Measurements from ENCODE around the gene HNRNPD. TPM values are rescaled to one million over a fixed set of nuclear protein-coding genes. Genes with fewer than 3 reads are reported as not detected.

HNRNPD gene
- total and polyA plus RNA-seq, 2 of the 13 experiments (the other 11 are each of a cell fraction or from before 2014, with no cell fraction given): 64.0 to 69.7 TPM

DNA sequence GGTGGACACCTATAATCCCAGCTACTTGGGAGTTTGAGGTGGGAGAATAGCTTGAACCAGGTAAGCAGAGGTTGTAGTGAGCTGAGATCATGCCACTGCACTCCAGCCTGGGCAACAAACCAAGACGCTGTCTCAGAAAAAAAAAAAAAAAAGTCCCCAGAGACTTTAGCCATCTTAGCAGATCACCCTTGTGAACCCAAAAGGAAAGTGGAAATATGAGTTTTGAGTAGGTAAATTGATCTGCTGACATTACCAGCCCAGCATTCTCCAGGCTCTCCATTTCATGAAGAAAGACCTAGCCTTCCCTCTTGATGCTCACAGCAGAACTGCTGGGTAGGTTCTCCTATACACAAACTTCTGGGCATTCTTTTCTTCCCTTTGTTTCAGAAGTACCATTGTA lies 24.5 kb upstream of the HNRNPD start:
- intact Hi-C loops (cut with micrococcal nuclease; ENCODE audit: unreplicated experiment) (no loop called here), in situ Hi-C loops (cut with HindIII; ENCODE audit: extremely low pct_ligation_motif_present, low pct_unique_long_range_greater_than_20kb) (no loop called here)
- no TSS peak for BruUV-seq (replicated peaks)
- Histone ChIP-seq H3K27ac (ENCODE audit: extremely low read length, insufficient read depth, low read length) (no peak overlapping the region), H4K20me1 (ENCODE audit: insufficient read depth, low read length) (no peaks in the 10 kb centered on the region), H3K4me2 (ENCODE audit: low read depth, low read length) (no peak overlapping the region), H3K4me1 (ENCODE audit: insufficient read depth, low read length) (peaks cover 12% of the 10 kb centered on the region), H3K79me2 (ENCODE audit: insufficient read depth, low read length) (no peaks in the 10 kb centered on the region), H3K9me3 (ENCODE audit: low read length) (no peaks in the 10 kb centered on the region), H3K4me3 (replicated peaks in 1 of 3; ENCODE audit: insufficient read depth in 1 of 3, low read depth in 2 of 3, low read length in 3 of 3) (no peak overlapping the region), H3K27me3 (ENCODE audit: control insufficient read depth in 1 of 2, insufficient read depth in 2 of 2, low read length in 2 of 2) (0 out of 5 replicates have a peak, but pooled peaks cover 0 to 10% of the 10 kb centered on the region in 2 experiments), H3K36me3 (replicated peaks in 1 of 2; ENCODE audit: control insufficient read depth in 1 of 2, insufficient read depth in 2 of 2, low read length in 2 of 2) (no peaks in the 10 kb centered on the region), H3K9ac (ENCODE audit: insufficient read depth, low read depth, low read length) (no peak overlapping the region), H2AFZ (ENCODE audit: low read length) (no peak overlapping the region)
- TF ChIP-seq ZNF333 (CRISPR knock-in tag; IDR thresholded peaks at IDR 0.05; ENCODE audit: borderline replicate concordance) (no peak), SMYD3 (CRISPR knock-in tag; IDR thresholded peaks at IDR 0.05) (no peak), ZBTB20 (CRISPR knock-in tag; IDR thresholded peaks at IDR 0.05; ENCODE audit: borderline replicate concordance, low read depth) (no peak), PRPF4 (IDR thresholded peaks at IDR 0.05; ENCODE audit: low read depth, low read length, poor library complexity, severe bottlenecking) (no peak)
- TF ChIP-seq, protein P1, sequence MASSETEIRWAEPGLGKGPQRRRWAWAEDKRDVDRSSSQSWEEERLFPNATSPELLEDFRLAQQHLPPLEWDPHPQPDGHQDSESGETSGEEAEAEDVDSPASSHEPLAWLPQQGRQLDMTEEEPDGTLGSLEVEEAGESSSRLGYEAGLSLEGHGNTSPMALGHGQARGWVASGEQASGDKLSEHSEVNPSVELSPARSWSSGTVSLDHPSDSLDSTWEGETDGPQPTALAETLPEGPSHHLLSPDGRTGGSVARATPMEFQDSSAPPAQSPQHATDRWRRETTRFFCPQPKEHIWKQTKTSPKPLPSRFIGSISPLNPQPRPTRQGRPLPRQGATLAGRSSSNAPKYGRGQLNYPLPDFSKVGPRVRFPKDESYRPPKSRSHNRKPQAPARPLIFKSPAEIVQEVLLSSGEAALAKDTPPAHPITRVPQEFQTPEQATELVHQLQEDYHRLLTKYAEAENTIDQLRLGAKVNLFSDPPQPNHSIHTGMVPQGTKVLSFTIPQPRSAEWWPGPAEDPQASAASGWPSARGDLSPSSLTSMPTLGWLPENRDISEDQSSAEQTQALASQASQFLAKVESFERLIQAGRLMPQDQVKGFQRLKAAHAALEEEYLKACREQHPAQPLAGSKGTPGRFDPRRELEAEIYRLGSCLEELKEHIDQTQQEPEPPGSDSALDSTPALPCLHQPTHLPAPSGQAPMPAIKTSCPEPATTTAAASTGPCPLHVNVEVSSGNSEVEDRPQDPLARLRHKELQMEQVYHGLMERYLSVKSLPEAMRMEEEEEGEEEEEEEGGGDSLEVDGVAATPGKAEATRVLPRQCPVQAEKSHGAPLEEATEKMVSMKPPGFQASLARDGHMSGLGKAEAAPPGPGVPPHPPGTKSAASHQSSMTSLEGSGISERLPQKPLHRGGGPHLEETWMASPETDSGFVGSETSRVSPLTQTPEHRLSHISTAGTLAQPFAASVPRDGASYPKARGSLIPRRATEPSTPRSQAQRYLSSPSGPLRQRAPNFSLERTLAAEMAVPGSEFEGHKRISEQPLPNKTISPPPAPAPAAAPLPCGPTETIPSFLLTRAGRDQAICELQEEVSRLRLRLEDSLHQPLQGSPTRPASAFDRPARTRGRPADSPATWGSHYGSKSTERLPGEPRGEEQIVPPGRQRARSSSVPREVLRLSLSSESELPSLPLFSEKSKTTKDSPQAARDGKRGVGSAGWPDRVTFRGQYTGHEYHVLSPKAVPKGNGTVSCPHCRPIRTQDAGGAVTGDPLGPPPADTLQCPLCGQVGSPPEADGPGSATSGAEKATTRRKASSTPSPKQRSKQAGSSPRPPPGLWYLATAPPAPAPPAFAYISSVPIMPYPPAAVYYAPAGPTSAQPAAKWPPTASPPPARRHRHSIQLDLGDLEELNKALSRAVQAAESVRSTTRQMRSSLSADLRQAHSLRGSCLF (CRISPR knock-in tag; IDR thresholded peaks at IDR 0.05; ENCODE audit: borderline replicate concordance): no peak
- TF ChIP-seq, protein P2, sequence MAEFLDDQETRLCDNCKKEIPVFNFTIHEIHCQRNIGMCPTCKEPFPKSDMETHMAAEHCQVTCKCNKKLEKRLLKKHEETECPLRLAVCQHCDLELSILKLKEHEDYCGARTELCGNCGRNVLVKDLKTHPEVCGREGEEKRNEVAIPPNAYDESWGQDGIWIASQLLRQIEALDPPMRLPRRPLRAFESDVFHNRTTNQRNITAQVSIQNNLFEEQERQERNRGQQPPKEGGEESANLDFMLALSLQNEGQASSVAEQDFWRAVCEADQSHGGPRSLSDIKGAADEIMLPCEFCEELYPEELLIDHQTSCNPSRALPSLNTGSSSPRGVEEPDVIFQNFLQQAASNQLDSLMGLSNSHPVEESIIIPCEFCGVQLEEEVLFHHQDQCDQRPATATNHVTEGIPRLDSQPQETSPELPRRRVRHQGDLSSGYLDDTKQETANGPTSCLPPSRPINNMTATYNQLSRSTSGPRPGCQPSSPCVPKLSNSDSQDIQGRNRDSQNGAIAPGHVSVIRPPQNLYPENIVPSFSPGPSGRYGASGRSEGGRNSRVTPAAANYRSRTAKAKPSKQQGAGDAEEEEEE (CRISPR knock-in tag; IDR thresholded peaks at IDR 0.05; ENCODE audit: borderline replicate concordance): no peak
- TF ChIP-seq, protein P3, sequence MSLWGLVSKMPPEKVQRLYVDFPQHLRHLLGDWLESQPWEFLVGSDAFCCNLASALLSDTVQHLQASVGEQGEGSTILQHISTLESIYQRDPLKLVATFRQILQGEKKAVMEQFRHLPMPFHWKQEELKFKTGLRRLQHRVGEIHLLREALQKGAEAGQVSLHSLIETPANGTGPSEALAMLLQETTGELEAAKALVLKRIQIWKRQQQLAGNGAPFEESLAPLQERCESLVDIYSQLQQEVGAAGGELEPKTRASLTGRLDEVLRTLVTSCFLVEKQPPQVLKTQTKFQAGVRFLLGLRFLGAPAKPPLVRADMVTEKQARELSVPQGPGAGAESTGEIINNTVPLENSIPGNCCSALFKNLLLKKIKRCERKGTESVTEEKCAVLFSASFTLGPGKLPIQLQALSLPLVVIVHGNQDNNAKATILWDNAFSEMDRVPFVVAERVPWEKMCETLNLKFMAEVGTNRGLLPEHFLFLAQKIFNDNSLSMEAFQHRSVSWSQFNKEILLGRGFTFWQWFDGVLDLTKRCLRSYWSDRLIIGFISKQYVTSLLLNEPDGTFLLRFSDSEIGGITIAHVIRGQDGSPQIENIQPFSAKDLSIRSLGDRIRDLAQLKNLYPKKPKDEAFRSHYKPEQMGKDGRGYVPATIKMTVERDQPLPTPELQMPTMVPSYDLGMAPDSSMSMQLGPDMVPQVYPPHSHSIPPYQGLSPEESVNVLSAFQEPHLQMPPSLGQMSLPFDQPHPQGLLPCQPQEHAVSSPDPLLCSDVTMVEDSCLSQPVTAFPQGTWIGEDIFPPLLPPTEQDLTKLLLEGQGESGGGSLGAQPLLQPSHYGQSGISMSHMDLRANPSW (CRISPR knock-in tag; IDR thresholded peaks at IDR 0.05; ENCODE audit: borderline replicate concordance): no peak
- TF ChIP-seq, protein P4, sequence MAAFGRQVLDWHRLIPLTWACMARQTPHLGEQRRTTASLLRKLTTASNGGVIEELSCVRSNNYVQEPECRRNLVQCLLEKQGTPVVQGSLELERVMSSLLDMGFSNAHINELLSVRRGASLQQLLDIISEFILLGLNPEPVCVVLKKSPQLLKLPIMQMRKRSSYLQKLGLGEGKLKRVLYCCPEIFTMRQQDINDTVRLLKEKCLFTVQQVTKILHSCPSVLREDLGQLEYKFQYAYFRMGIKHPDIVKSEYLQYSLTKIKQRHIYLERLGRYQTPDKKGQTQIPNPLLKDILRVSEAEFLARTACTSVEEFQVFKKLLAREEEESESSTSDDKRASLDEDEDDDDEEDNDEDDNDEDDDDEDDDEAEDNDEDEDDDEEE (CRISPR knock-in tag; IDR thresholded peaks at IDR 0.05): no peak
- ChIA-PET POLR2A (interaction anchor here (1.2 kb wide), 1 partner anchor 31 kb away, joined by 3 read pairs; no protein-coding TSS in a partner anchor), CTCF (ENCODE audit: low intra/inter-chr PET ratio, low total read pairs) (no interaction called here)
- ATAC-seq: no peak
- no peak for DNase-seq (ENCODE audit: low spot score)
- no peak for FAIRE-seq
- 4% methylated on average over 1 of the region's 1 CpG for WGBS (ENCODE audit: low lambda C conversion rate)

Data from HepG2 (cell line).